Measurements from ENCODE around the gene GRN. TPM values are rescaled to one million over a fixed set of nuclear protein-coding genes. Genes with fewer than 3 reads are reported as not detected.

GRN gene
- total RNA-seq, 6 experiments from 2014 or later = 186 to 249 (median 221) TPM

- Mint-ChIP-seq H3K4me1 (ENCODE audit: low read depth) (no peaks in the 10 kb centered on the region), H3K4me3 (no peak overlapping the region), H3K9me3 (no peaks in the 10 kb centered on the region), H3K36me3 (ENCODE audit: low read depth) (no peaks in the 10 kb centered on the region), H3K27ac (no peak overlapping the region), H3K27me3 (ENCODE audit: insufficient read depth) (peaks cover 20% of the 10 kb centered on the region)
- TF ChIP-seq CTCF (IDR thresholded peaks at IDR 0.05) = no peak
- DNase-seq = no peak
Observed at GRCh38 chr17:44374306-44375195, 29.4 kb downstream of the GRN start.

DNA sequence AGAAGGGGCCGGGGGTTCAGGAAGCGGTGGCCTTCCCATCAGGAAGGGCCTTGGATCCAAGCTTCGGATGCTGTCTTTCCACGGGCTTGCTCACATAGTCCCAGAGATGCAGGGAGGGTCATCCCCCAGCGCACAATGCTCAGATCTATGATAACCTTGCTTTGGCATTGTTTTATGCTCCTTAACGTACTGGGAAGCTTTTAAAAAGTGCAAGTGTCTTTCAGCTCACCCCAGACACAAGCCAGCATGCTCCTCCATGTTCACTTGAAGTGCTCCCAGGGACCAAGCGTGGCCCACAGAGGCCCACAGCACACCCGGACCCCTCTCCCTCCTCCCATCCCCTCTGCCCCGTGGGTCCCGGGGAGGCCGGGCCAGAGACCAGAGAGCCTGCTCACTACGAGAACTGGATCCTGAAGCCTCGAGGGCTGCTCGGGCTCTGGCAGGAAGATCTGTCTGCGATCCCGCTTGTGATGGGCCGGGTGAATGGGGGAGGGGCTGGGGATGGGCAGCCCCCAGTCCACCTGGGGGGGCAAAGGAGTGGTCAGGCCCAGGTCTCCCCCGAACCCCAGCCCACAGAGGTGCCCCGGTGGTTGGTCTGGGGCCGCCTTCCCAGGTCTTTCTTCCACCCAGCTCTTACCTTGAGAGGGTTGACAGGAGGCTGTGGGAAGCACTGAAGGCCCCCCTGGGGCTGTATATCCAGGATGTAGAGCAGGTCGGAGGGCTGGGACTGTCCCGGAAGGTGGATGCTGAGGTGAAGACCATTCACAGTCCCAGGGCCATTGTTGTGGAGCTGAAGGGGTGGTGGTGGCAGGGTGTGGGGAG, 30.3 kb downstream of the GRN start:
- DNase-seq = no peak
- Mint-ChIP-seq H3K27ac (no peak overlapping the region), H3K4me3 (no peak overlapping the region), H3K4me1 (ENCODE audit: low read depth) (no peaks in the 10 kb centered on the region), H3K27me3 (ENCODE audit: insufficient read depth) (peaks cover 14% of the 10 kb centered on the region), H3K9me3 (no peaks in the 10 kb centered on the region), H3K36me3 (ENCODE audit: low read depth) (no peaks in the 10 kb centered on the region)
- TF ChIP-seq CTCF (IDR thresholded peaks at IDR 0.05) = no peak

- Mint-ChIP-seq H3K27me3 (ENCODE audit: insufficient read depth) (peaks cover 7% of the 10 kb centered on the region), H3K27ac (no peak overlapping the region), H3K36me3 (ENCODE audit: low read depth) (no peaks in the 10 kb centered on the region), H3K4me1 (ENCODE audit: low read depth) (no peaks in the 10 kb centered on the region), H3K9me3 (no peaks in the 10 kb centered on the region), H3K4me3 (no peak overlapping the region)
- peak; percentile 69 for TF ChIP-seq CTCF (IDR thresholded peaks at IDR 0.05)
- DNase-seq = no peak
Observed at GRCh38 chr17:44376124-44376523, 31.0 kb downstream of the GRN start.

DNA sequence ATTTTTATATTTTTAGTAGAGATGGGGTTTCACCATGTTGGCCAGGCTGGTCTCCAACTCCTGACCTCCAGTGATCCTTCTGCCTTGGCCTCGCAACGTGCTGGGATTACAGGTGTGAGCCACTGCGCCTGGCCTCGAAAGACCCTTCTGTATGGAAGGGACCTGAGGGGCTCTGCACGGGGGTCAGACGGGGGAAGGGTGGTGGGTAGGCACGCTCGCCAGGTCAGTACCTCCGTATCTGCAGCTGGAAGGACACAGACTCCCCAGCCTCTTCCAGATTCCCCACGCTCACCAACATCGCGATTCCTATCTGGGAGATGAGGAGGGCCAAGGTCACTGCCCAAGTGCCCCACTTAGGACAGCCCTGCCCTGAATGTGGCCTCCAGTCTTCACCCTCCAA, 31.7 kb downstream of the GRN start:
- H3K36me3 Mint-ChIP-seq (ENCODE audit: low read depth) = no peaks in the 10 kb centered on the region
- H3K4me3 Mint-ChIP-seq = no peak overlapping the region
- H3K4me1 Mint-ChIP-seq (ENCODE audit: low read depth) = no peaks in the 10 kb centered on the region
- no peak for DNase-seq
- no peak overlapping the region for H3K27ac Mint-ChIP-seq
- TF ChIP-seq CTCF (IDR thresholded peaks at IDR 0.05) = no peak
- H3K9me3 Mint-ChIP-seq = no peaks in the 10 kb centered on the region
- peaks cover 6% of the 10 kb centered on the region for H3K27me3 Mint-ChIP-seq (ENCODE audit: insufficient read depth)

- no peak overlapping the region for H3K4me3 Mint-ChIP-seq
- peaks cover 10% of the 10 kb centered on the region for H3K27me3 Mint-ChIP-seq (ENCODE audit: insufficient read depth)
- no peak for DNase-seq
Observed at GRCh38 chr17:44378171-44378705, 33.1 kb downstream of the GRN start.

More at GRCh38 chr17:44378171-44378705, 33.1 kb downstream of the GRN start:
- no peaks in the 10 kb centered on the region for H3K4me1 Mint-ChIP-seq (ENCODE audit: low read depth)
- H3K27ac Mint-ChIP-seq = no peak overlapping the region
- H3K9me3 Mint-ChIP-seq = no peaks in the 10 kb centered on the region
- no peak for TF ChIP-seq CTCF (IDR thresholded peaks at IDR 0.05)
- H3K36me3 Mint-ChIP-seq (ENCODE audit: low read depth) = no peaks in the 10 kb centered on the region
